Measurements from ENCODE around the gene ME3. TPM values are rescaled to one million over a fixed set of nuclear protein-coding genes. Genes with fewer than 3 reads are reported as not detected.

ME3 gene
- total RNA-seq, 1 donor from 2014 or later: 12.2 TPM

GRCh38 chr11:86591631-86592030 lies 80.8 kb downstream of the ME3 start:
- DNase-seq: no peak
- Mint-ChIP-seq H3K27me3 (no peaks in the 10 kb centered on the region), H3K36me3 (ENCODE audit: low read depth) (peaks cover 5% of the 10 kb centered on the region), H3K27ac (peak overlapping the region; percentile 82), H3K9me3 (peaks cover 3% of the 10 kb centered on the region), H3K4me1 (peaks cover 49% of the 10 kb centered on the region), H3K4me3 (peak overlapping the region; percentile 19)
- intact Hi-C loops (cut with micrococcal nuclease): loop anchor here (2.0 kb wide), 3 partner anchors 143 to 645 kb away; no protein-coding TSS in a partner anchor

GRCh38 chr11:86589856-86590589 lies 82.4 kb downstream of the ME3 start:
- Mint-ChIP-seq H3K36me3 (ENCODE audit: low read depth) (peaks cover 5% of the 10 kb centered on the region), H3K4me1 (peaks cover 47% of the 10 kb centered on the region), H3K27ac (peak overlapping the region; percentile 67), H3K27me3 (no peaks in the 10 kb centered on the region), H3K9me3 (peaks cover 3% of the 10 kb centered on the region), H3K4me3 (no peak overlapping the region)
- DNase-seq: no peak
- intact Hi-C loops (cut with micrococcal nuclease): no loop called here

- Mint-ChIP-seq H3K4me3 (no peak overlapping the region), H3K4me1 (peaks cover 41% of the 10 kb centered on the region), H3K36me3 (ENCODE audit: low read depth) (peaks cover 5% of the 10 kb centered on the region), H3K27me3 (no peaks in the 10 kb centered on the region), H3K27ac (no peak overlapping the region), H3K9me3 (no peaks in the 10 kb centered on the region)
- DNase-seq: no peak
- intact Hi-C loops (cut with micrococcal nuclease): no loop called here
Observed at GRCh38 chr11:86589204-86589603, 83.2 kb downstream of the ME3 start.

- peaks cover 4% of the 10 kb centered on the region for H3K36me3 Mint-ChIP-seq (ENCODE audit: low read depth)
- H3K4me1 Mint-ChIP-seq: peaks cover 38% of the 10 kb centered on the region
- H3K27me3 Mint-ChIP-seq: no peaks in the 10 kb centered on the region
- DNase-seq: no peak
- H3K4me3 Mint-ChIP-seq: no peak overlapping the region
- no peak overlapping the region for H3K27ac Mint-ChIP-seq
- H3K9me3 Mint-ChIP-seq: no peaks in the 10 kb centered on the region
- intact Hi-C loops (cut with micrococcal nuclease): no loop called here
Observed at GRCh38 chr11:86588566-86589090, 83.8 kb downstream of the ME3 start.

- peaks cover 29% of the 10 kb centered on the region for H3K4me1 Mint-ChIP-seq
- no peaks in the 10 kb centered on the region for H3K9me3 Mint-ChIP-seq
- no peak overlapping the region for H3K4me3 Mint-ChIP-seq
- no peak overlapping the region for H3K27ac Mint-ChIP-seq
- DNase-seq: no peak
- H3K36me3 Mint-ChIP-seq (ENCODE audit: low read depth): peaks cover 4% of the 10 kb centered on the region
- no peaks in the 10 kb centered on the region for H3K27me3 Mint-ChIP-seq
- intact Hi-C loops (cut with micrococcal nuclease): no loop called here
Observed at GRCh38 chr11:86587264-86588193, 84.9 kb downstream of the ME3 start.

GRCh38 chr11:86586307-86586706 lies 86.1 kb downstream of the ME3 start:
- H3K4me1 Mint-ChIP-seq: peaks cover 18% of the 10 kb centered on the region

GRCh38 chr11:86582898-86583297 lies 89.5 kb downstream of the ME3 start:
- H3K4me1 Mint-ChIP-seq: peaks cover 2% of the 10 kb centered on the region
- no peak overlapping the region for H3K4me3 Mint-ChIP-seq
- DNase-seq: no peak
- H3K36me3 Mint-ChIP-seq (ENCODE audit: low read depth): no peaks in the 10 kb centered on the region
- intact Hi-C loops (cut with micrococcal nuclease): no loop called here
- no peak overlapping the region for H3K27ac Mint-ChIP-seq
- no peaks in the 10 kb centered on the region for H3K9me3 Mint-ChIP-seq
- H3K27me3 Mint-ChIP-seq: no peaks in the 10 kb centered on the region

More at GRCh38 chr11:86586307-86586706, 86.1 kb downstream of the ME3 start:
- DNase-seq: no peak
- H3K27me3 Mint-ChIP-seq: no peaks in the 10 kb centered on the region
- H3K27ac Mint-ChIP-seq: no peak overlapping the region
- H3K9me3 Mint-ChIP-seq: no peaks in the 10 kb centered on the region
- intact Hi-C loops (cut with micrococcal nuclease): no loop called here
- peaks cover 4% of the 10 kb centered on the region for H3K36me3 Mint-ChIP-seq (ENCODE audit: low read depth)
- H3K4me3 Mint-ChIP-seq: no peak overlapping the region

GRCh38 chr11:86580535-86580934 lies 91.9 kb downstream of the ME3 start:
- intact Hi-C loops (cut with micrococcal nuclease): no loop called here
- Mint-ChIP-seq H3K9me3 (no peaks in the 10 kb centered on the region), H3K4me3 (no peak overlapping the region), H3K27me3 (no peaks in the 10 kb centered on the region), H3K36me3 (ENCODE audit: low read depth) (no peaks in the 10 kb centered on the region), H3K27ac (no peak overlapping the region), H3K4me1 (no peaks in the 10 kb centered on the region)
- no peak for DNase-seq

GRCh38 chr11:86579406-86579731 lies 93.0 kb downstream of the ME3 start:
- Mint-ChIP-seq H3K27me3 (no peaks in the 10 kb centered on the region), H3K27ac (no peak overlapping the region), H3K4me1 (no peaks in the 10 kb centered on the region), H3K9me3 (no peaks in the 10 kb centered on the region), H3K4me3 (no peak overlapping the region), H3K36me3 (ENCODE audit: low read depth) (no peaks in the 10 kb centered on the region)
- no peak for DNase-seq
- intact Hi-C loops (cut with micrococcal nuclease): no loop called here

- H3K27me3 Mint-ChIP-seq: no peaks in the 10 kb centered on the region
- peak; percentile 40 for DNase-seq
- no peak overlapping the region for H3K27ac Mint-ChIP-seq
- intact Hi-C loops (cut with micrococcal nuclease): no loop called here
- no peaks in the 10 kb centered on the region for H3K4me1 Mint-ChIP-seq
- no peaks in the 10 kb centered on the region for H3K36me3 Mint-ChIP-seq (ENCODE audit: low read depth)
- H3K9me3 Mint-ChIP-seq: no peaks in the 10 kb centered on the region
- no peak overlapping the region for H3K4me3 Mint-ChIP-seq
Observed at GRCh38 chr11:86578727-86579405, 93.5 kb downstream of the ME3 start.

- H3K36me3 Mint-ChIP-seq (ENCODE audit: low read depth): no peaks in the 10 kb centered on the region
- intact Hi-C loops (cut with micrococcal nuclease): no loop called here
- H3K9me3 Mint-ChIP-seq: no peaks in the 10 kb centered on the region
- H3K27me3 Mint-ChIP-seq: no peaks in the 10 kb centered on the region
- no peak overlapping the region for H3K4me3 Mint-ChIP-seq
- no peak for DNase-seq
- no peaks in the 10 kb centered on the region for H3K4me1 Mint-ChIP-seq
- H3K27ac Mint-ChIP-seq: no peak overlapping the region
Observed at GRCh38 chr11:86577644-86578636, 94.5 kb downstream of the ME3 start.

GRCh38 chr11:86576946-86577624 lies 95.3 kb downstream of the ME3 start:
- Mint-ChIP-seq H3K27ac (no peak overlapping the region), H3K4me1 (no peaks in the 10 kb centered on the region), H3K27me3 (no peaks in the 10 kb centered on the region), H3K9me3 (no peaks in the 10 kb centered on the region), H3K4me3 (no peak overlapping the region), H3K36me3 (ENCODE audit: low read depth) (no peaks in the 10 kb centered on the region)
- no peak for DNase-seq
- intact Hi-C loops (cut with micrococcal nuclease): no loop called here

Measured in activated CD4-positive, alpha-beta T cell treated with anti-CD3 and anti-CD28 coated beads, Interleukin-2, amount 10 ng/mL, durations not matched to agents 24 days and 14 days (primary cell).